HepG2 (cell line): ENCODE results near the gene TRAF5.

Source experiments
- ATF4 ChIP-seq, 2 experiments: fragments of 450-650 bp in 1 of 2; sonication (generic) in 1 of 2; formaldehyde crosslinking; IDR thresholded peaks; 2 replicates each; pipeline versions ENCODE4 v1.5.0 to v1.8.0; 2020 to 2022; ENCODE audit warnings: mild to moderate bottlenecking in 1 of 2, missing genetic modification reagents in 1 of 2
- ATF6 ChIP-seq: sonication (generic); formaldehyde crosslinking; conservative IDR thresholded peaks from 2 replicates; pipeline ENCODE4 v1.4.0; 2020; ENCODE audit warnings: missing genetic modification reagents
- CTCF ChIP-seq: sonication (generic); formaldehyde crosslinking; IDR thresholded peaks from 2 replicates; pipeline ENCODE4 v1.5.0; 2020; ENCODE audit warnings: mild to moderate bottlenecking, missing genetic modification reagents, moderate library complexity
- GATAD1 ChIP-seq: IDR thresholded peaks from 2 replicates; pipeline ENCODE4 v1.6.1; 2016; ENCODE audit warnings: missing genetic modification reagents, missing compliant biosample characterization
- HCFC1 ChIP-seq: fragments of 150-350 bp; IDR thresholded peaks from 2 replicates; pipeline ENCODE4 v1.6.1; 2014; ENCODE audit warnings: low read depth, low read length
- HMGXB3 ChIP-seq: sonication (generic); formaldehyde crosslinking; IDR thresholded peaks from 2 replicates; pipeline ENCODE4 v1.4.0; 2020; ENCODE audit warnings: missing genetic modification reagents, borderline replicate concordance
- IRF9 ChIP-seq: sonication (generic); formaldehyde crosslinking; IDR thresholded peaks from 2 replicates; pipeline ENCODE4 v1.8.0; 2022; ENCODE audit warnings: missing genetic modification reagents, mild to moderate bottlenecking, borderline replicate concordance
- MAFK ChIP-seq, 2 experiments: IDR thresholded peaks in 1 of 2; conservative IDR thresholded peaks in 1 of 2; 2 replicates each; pipeline ENCODE4 v1.6.1; 2011; ENCODE audit warnings: improper control_type of control experiment in 2 of 2, low read length in 2 of 2
- PCBP2 ChIP-seq: fragments of 200-400 bp; formaldehyde crosslinking; optimal IDR thresholded peaks from 2 replicates; pipeline ENCODE3; 2018; ENCODE audit warnings: low read length, low read depth; ENCODE audit not compliant: poor library complexity, severe bottlenecking
- POLR2A ChIP-seq, 2 experiments: IDR thresholded peaks; 2 replicates each; pipeline ENCODE4 v1.6.1; 2011; ENCODE audit warnings: low read depth in 2 of 2, low read length in 2 of 2, mild to moderate bottlenecking in 1 of 2, moderate library complexity in 1 of 2; ENCODE audit not compliant: insufficient read depth in 1 of 2
- RAD21 ChIP-seq: fragments of 450-650 bp; formaldehyde crosslinking; IDR thresholded peaks from 2 replicates; pipeline ENCODE4 v1.5.0; 2020; ENCODE audit warnings: mild to moderate bottlenecking
- TAF1 ChIP-seq: sonication (generic); formaldehyde crosslinking; IDR thresholded peaks from 2 replicates; pipeline ENCODE4 v1.4.0; 2020; ENCODE audit warnings: missing genetic modification reagents
- ZNF232 ChIP-seq: sonication (generic); formaldehyde crosslinking; IDR thresholded peaks from 2 replicates; pipeline ENCODE4 v1.4.0; 2020; ENCODE audit warnings: missing genetic modification reagents, borderline replicate concordance
- TF ChIP-seq, protein P1 (sequence below), 2 experiments: sonication (generic) in 1 of 2; formaldehyde crosslinking in 1 of 2; IDR thresholded peaks; 2 replicates each; pipeline versions ENCODE4 v1.5.1 to v1.6.1; 2011 to 2020; ENCODE audit warnings: borderline replicate concordance in 1 of 2, low read depth in 1 of 2, low read length in 1 of 2, mild to moderate bottlenecking in 1 of 2, missing genetic modification reagents in 1 of 2, moderate library complexity in 1 of 2

- TF ChIP-seq ATF6 (CRISPR knock-in tag), result no peak
- TF ChIP-seq TAF1, result no peak
- no peak for TF ChIP-seq GATAD1 (CRISPR knock-in tag)
- no peak for TF ChIP-seq CTCF
- TF ChIP-seq PCBP2, result no peak
- TF ChIP-seq HMGXB3, result no peak
- no peak for TF ChIP-seq POLR2A (IDR thresholded peaks at IDR 0.05; ENCODE audit: insufficient read depth in 1 of 2, low read depth in 2 of 2, low read length in 2 of 2)
- TF ChIP-seq IRF9 (CRISPR knock-in tag), result no peak
- no peak for TF ChIP-seq HCFC1
- TF ChIP-seq, protein P1, sequence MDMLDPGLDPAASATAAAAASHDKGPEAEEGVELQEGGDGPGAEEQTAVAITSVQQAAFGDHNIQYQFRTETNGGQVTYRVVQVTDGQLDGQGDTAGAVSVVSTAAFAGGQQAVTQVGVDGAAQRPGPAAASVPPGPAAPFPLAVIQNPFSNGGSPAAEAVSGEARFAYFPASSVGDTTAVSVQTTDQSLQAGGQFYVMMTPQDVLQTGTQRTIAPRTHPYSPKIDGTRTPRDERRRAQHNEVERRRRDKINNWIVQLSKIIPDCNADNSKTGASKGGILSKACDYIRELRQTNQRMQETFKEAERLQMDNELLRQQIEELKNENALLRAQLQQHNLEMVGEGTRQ (IDR thresholded peaks at IDR 0.05; ENCODE audit: low read depth, low read length), result no peak
- TF ChIP-seq, protein P1 (CRISPR knock-in tag; IDR thresholded peaks at IDR 0.05; ENCODE audit: borderline replicate concordance), result no peak
- no peak for TF ChIP-seq ATF4 (CRISPR knock-in tag; IDR thresholded peaks at IDR 0.05)
- no peak for TF ChIP-seq ZNF232 (CRISPR knock-in tag)
- TF ChIP-seq RAD21, result no peak
- no peak for TF ChIP-seq MAFK (conservative IDR thresholded peaks at IDR 0.05 in 1 of 2, IDR thresholded peaks at IDR 0.05 in 1 of 2; ENCODE audit: low read length in 2 of 2)
Measured at GRCh38 chr1:211339631-211340041, 13.0 kb downstream of the TRAF5 start.
